Hepatocyte (in vitro differentiated cells): ENCODE results near the gene MOB1A. TPM values are rescaled to one million over a fixed set of nuclear protein-coding genes. Genes with fewer than 3 reads are reported as not detected.
"Not testable (repeated sequence)": the region's sequence is repeated elsewhere in the genome, so short reads cannot be mapped to it uniquely, and the experiment has no call there.

ENCODE experiments used
- DNase-seq: peaks from one replicate; pipeline ENCODE4 v3.0.0-alpha.2; 2016; ENCODE audit warnings: low spot score
- H2AFZ ChIP-seq: fragments of 200-600 bp; sonication (generic); 2 replicates; pipeline ENCODE4 v1.6.0; 2016; ENCODE audit warnings: antibody characterized with exemption, mild to moderate bottlenecking
- H3K27ac ChIP-seq: fragments of 200-600 bp; sonication (generic); 2 replicates; pipeline ENCODE4 v1.5.1; 2016; ENCODE audit warnings: mild to moderate bottlenecking
- H3K27me3 ChIP-seq: fragments of 200-600 bp; sonication (generic); 2 replicates; pipeline ENCODE4 v1.6.1; 2016
- H3K36me3 ChIP-seq: fragments of 200-600 bp; sonication (generic); replicated peaks from 2 replicates; pipeline ENCODE4 v1.5.1; 2016; ENCODE audit warnings: low read depth; ENCODE audit not compliant: insufficient read depth
- H3K4me1 ChIP-seq: fragments of 200-600 bp; sonication (generic); 2 replicates; pipeline ENCODE4 v1.5.1; 2016; ENCODE audit warnings: mild to moderate bottlenecking, moderate library complexity; ENCODE audit not compliant: insufficient read depth
- H3K4me2 ChIP-seq: fragments of 200-600 bp; sonication (generic); 2 replicates; pipeline ENCODE4 v1.6.0; 2016
- H3K4me3 ChIP-seq: fragments of 200-600 bp; sonication (generic); 2 replicates; pipeline ENCODE4 v1.5.1; 2016; ENCODE audit warnings: mild to moderate bottlenecking
- H3K79me2 ChIP-seq: fragments of 200-600 bp; sonication (generic); 2 replicates; pipeline ENCODE4 v1.6.0; 2017; ENCODE audit warnings: mild to moderate bottlenecking
- H3K9me2 ChIP-seq: fragments of 200-600 bp; sonication (generic); replicated peaks from 2 replicates; pipeline ENCODE4 v1.6.0; 2017; ENCODE audit warnings: mild to moderate bottlenecking; ENCODE audit not compliant: insufficient read depth
- H3K9me3 ChIP-seq: fragments of 200-600 bp; sonication (generic); 2 replicates; pipeline ENCODE4 v1.5.1; 2016; ENCODE audit warnings: low read depth, mild to moderate bottlenecking
- H4K20me1 ChIP-seq: fragments of 200-600 bp; sonication (generic); 2 replicates; pipeline ENCODE4 v1.6.0; 2016; ENCODE audit warnings: mild to moderate bottlenecking; ENCODE audit not compliant: insufficient read depth, poor library complexity, severe bottlenecking
- CTCF ChIP-seq: fragments of 200-600 bp; sonication (generic); IDR thresholded peaks from 2 replicates; pipeline ENCODE4 v1.5.1; 2016; ENCODE audit warnings: antibody characterized with exemption, mild to moderate bottlenecking; ENCODE audit not compliant: poor library complexity
- EZH2 ChIP-seq: fragments of 200-600 bp; sonication (generic); IDR thresholded peaks from 2 replicates; pipeline ENCODE4 v1.6.1; 2016; ENCODE audit warnings: antibody characterized with exemption, mild to moderate bottlenecking, borderline replicate concordance
- EZH2phosphoT487 ChIP-seq: fragments of 200-600 bp; sonication (generic); IDR thresholded peaks from one replicate; pipeline ENCODE4 v1.6.1; 2018; ENCODE audit warnings: antibody characterized with exemption, mild to moderate bottlenecking, low read depth, moderate library complexity; ENCODE audit not compliant: unreplicated experiment, severe bottlenecking
- WGBS: methylation state at CpG from one replicate; pipeline ENCODE4 v1.1.6; 2016; ENCODE audit warnings: low lambda C conversion rate; ENCODE audit errors: missing lambda C conversion rate; 5-methylcytosine and 5-hydroxymethylcytosine counted together
- polyA plus RNA-seq: library from polyadenylated mRNA; unstranded; fragments of >200 nt; fragmentation: Nextera tagmentation; extraction: Ambion mirVana; gene quantifications from 2 replicates; pipeline ENCODE4 v1.2.1, GENCODE V29; 2016
- total RNA-seq: library from RNA; depleted of rRNA; stranded (reverse); fragments of >200 nt; gene quantifications from 2 replicates; pipeline ENCODE4 v1.2.3, GENCODE V29; 2014

Gene MOB1A
- total and polyA plus RNA-seq, 2 experiments from 2014 or later = 43.3 to 100 TPM

GRCh38 chr2:74131901-74132300, 46.8 kb downstream of the MOB1A start:
- Histone ChIP-seq H3K9me2 (no peaks in the 10 kb centered on the region), H3K79me2 (no peaks in the 10 kb centered on the region), H3K27ac (no peak overlapping the region), H2AFZ (no peak overlapping the region), H3K4me1 (no peaks in the 10 kb centered on the region), H3K27me3 (no peaks in the 10 kb centered on the region), H3K4me3 (no peak overlapping the region), H3K4me2 (no peak overlapping the region), H3K36me3 (no peaks in the 10 kb centered on the region), H3K9me3 (no peaks in the 10 kb centered on the region), H4K20me1 (no peaks in the 10 kb centered on the region)
- no peak for DNase-seq
- 92% methylated on average over 5 of the region's 5 CpGs for WGBS
- TF ChIP-seq EZH2 (no peak), EZH2phosphoT487 (no peak), CTCF (no peak)

DNA sequence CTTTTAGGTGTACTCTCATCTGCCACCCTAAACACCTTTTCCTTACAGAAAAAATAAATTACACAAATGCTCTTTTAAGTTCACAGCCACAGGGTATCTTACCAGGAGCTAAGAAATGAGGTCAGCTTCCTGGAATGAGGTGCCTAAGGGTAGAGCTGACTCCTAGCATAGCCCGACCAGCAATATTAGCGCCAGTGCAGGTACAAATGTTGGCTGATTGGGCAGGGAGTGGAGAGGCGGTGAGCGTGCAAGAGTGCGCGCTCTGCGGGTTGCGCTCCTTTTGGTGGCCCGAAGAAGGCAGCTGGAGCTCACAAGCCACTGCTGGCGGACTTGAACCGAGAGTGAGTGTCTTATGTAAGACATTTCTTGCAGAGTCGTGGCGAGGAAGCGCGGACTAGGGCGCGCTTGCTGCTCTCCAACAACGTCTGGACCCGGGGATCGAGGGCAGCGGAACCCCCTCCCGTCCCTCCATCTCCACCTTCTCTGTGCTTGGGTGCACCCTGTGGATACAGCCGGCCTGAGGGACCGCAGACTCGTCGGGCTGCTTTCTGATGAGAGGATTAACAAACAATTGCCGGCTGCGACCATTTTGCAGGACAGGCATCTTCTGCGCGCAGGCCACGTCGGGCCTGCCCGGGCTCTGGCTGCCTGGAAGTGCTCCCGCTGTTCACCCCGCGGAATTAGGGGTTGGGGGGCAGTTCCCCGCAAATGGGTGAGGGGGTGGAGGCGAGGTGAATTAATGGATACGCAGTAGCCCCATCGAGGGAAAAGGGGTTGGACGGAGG, 48.3 kb downstream of the MOB1A start:
- Histone ChIP-seq H4K20me1 (no peaks in the 10 kb centered on the region), H3K4me2 (no peak overlapping the region), H3K4me1 (no peaks in the 10 kb centered on the region), H3K9me2 (no peaks in the 10 kb centered on the region), H3K27me3 (no peaks in the 10 kb centered on the region), H3K27ac (no peak overlapping the region), H3K79me2 (no peaks in the 10 kb centered on the region), H3K4me3 (no peak overlapping the region), H3K36me3 (no peaks in the 10 kb centered on the region), H2AFZ (no peak overlapping the region), H3K9me3 (no peaks in the 10 kb centered on the region)
- no peak for TF ChIP-seq CTCF
- TF ChIP-seq EZH2 = no peak
- no peak for TF ChIP-seq EZH2phosphoT487
- 92% methylated on average over 37 of the region's 41 CpGs for WGBS
- DNase-seq = no peak

DNA sequence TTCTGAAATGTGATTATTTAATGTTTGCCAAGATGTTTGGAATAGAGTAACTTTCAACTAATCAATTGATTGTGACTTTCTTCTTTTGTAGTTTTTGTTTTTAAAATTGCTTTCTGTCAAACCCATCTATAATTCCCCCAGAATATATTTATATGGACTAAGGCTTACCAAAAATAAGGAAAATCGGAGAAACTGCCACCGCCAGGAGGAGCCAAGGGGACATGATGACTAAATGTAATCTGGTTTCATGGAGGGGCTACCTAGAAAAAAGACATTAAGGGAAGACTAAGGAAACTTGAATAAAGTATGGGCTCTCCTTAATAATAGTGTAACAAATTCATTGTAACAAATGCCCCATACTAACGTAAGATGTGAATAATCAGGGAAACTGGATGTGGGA, 50.5 kb downstream of the MOB1A start:
- no peaks in the 10 kb centered on the region for H3K36me3 ChIP-seq
- no peak for TF ChIP-seq CTCF
- TF ChIP-seq EZH2phosphoT487 = no peak
- TF ChIP-seq EZH2 = no peak
- DNase-seq = no peak
- H3K4me2 ChIP-seq = no peak overlapping the region
- no peak overlapping the region for H3K27ac ChIP-seq
- 57% methylated on average over 3 of the region's 3 CpGs for WGBS
- no peak overlapping the region for H2AFZ ChIP-seq
- no peaks in the 10 kb centered on the region for H3K27me3 ChIP-seq
- H4K20me1 ChIP-seq = no peaks in the 10 kb centered on the region
- no peaks in the 10 kb centered on the region for H3K9me3 ChIP-seq
- no peaks in the 10 kb centered on the region for H3K4me1 ChIP-seq
- H3K4me3 ChIP-seq = no peak overlapping the region
- no peaks in the 10 kb centered on the region for H3K9me2 ChIP-seq
- no peaks in the 10 kb centered on the region for H3K79me2 ChIP-seq

DNA sequence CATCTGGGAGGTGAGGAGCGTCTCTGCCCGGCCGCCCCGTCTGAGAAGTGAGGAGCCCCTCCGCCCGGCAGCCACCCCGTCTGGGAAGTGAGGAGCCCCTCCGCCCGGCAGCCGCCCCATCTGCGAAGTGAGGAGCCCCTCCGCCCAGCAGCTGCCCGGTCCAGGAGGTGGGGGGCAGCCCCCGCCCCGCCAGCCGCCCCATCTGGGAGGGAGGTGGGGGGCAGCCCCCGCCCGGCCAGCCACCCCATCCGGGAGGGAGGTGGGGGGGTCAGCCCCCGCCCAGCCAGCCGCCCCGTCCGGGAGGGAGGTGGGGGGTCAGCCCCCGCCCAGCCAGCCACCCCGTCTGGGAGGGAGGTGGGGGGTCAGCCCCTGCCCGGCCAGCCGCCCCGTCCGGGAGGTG, 54.7 kb downstream of the MOB1A start:
- H3K4me3 ChIP-seq, H4K20me1 ChIP-seq, H3K4me1 ChIP-seq, DNase-seq, H3K9me3 ChIP-seq, H3K27ac ChIP-seq, H2AFZ ChIP-seq, H3K4me2 ChIP-seq, H3K27me3 ChIP-seq, H3K36me3 ChIP-seq, H3K79me2 ChIP-seq, H3K9me2 ChIP-seq: not testable (repeated sequence)
- 100% methylated on average over 3 of the region's 29 CpGs for WGBS

DNA sequence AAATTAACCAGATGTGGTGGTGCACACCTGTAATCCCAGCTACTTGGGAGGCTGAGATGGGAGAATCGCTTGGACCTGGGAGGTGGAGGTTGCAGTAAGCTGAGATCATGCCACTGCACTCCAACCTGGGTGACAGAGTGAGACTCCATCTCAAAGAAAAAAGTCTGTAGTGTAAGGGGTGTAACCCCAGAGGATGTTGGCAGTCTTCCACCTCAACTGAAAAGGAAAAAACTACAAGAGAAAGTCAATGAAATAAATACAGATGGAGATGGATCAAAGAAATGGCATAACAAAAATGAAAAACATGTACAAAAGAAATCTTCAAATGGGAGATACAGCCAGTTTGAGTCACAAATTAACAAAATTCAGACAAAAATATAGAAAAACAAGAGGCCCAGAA, 56.8 kb downstream of the MOB1A start:
- 94% methylated on average over 1 of the region's 1 CpG for WGBS

More for the DNA sequence above, 56.8 kb downstream of the MOB1A start:
- not testable (repeated sequence) for H3K4me2 ChIP-seq, H4K20me1 ChIP-seq, H3K9me3 ChIP-seq, H2AFZ ChIP-seq, H3K4me1 ChIP-seq, H3K9me2 ChIP-seq, H3K36me3 ChIP-seq, H3K4me3 ChIP-seq, H3K27me3 ChIP-seq, DNase-seq, H3K27ac ChIP-seq, H3K79me2 ChIP-seq
